ENCODE data around the gene GPR31. TPM values are rescaled to one million over a fixed set of nuclear protein-coding genes. Genes with fewer than 3 reads are reported as not detected.

GPR31 gene
- total RNA-seq, 1 experiment from 2014 or later = not detected

- Histone ChIP-seq H2BK15ac (ENCODE audit: low read depth, low read length) (no peak overlapping the region), H3K23me2 (ENCODE audit: insufficient read length, low read depth, low read length, poor library complexity, severe bottlenecking) (no peaks in the 10 kb centered on the region), H2BK20ac (ENCODE audit: low read depth, low read length, poor library complexity, severe bottlenecking) (no peak overlapping the region), H4K20me1 (ENCODE audit: control insufficient read depth, insufficient read depth, insufficient read length) (no peaks in the 10 kb centered on the region), H3K27ac (ENCODE audit: insufficient read length, low read depth, low read length) (no peak overlapping the region), H3K9ac (ENCODE audit: extremely low read depth, insufficient read length, low read length) (no peak overlapping the region), H4K91ac (ENCODE audit: insufficient read length, low read depth, low read length) (no peak overlapping the region), H2BK12ac (ENCODE audit: insufficient read length, low read depth, low read length) (no peak overlapping the region), H4K5ac (ENCODE audit: insufficient read length, low read depth, low read length) (no peak overlapping the region), H3K4ac (ENCODE audit: low read depth, low read length) (no peak overlapping the region), H3K9me3 (ENCODE audit: control insufficient read depth, low read depth, low read length) (no peaks in the 10 kb centered on the region), H3K14ac (ENCODE audit: insufficient read depth, low read length) (no peak overlapping the region), H3K56ac (ENCODE audit: insufficient read length, low read depth, low read length) (no peak overlapping the region), H2AK5ac (ENCODE audit: insufficient read length, low read length) (no peak overlapping the region), H2AFZ (ENCODE audit: low read length) (no peak overlapping the region), H3K4me2 (ENCODE audit: insufficient read depth, insufficient read length, low read length) (no peak overlapping the region), H3K18ac (ENCODE audit: insufficient read length, low read depth, low read length) (no peak overlapping the region), H3K4me1 (ENCODE audit: insufficient read depth, low read length) (peaks cover 10% of the 10 kb centered on the region; the same call in 1 of the 2 replicates), H3K79me2 (ENCODE audit: insufficient read depth, low read length) (no peaks in the 10 kb centered on the region), H3K23ac (ENCODE audit: insufficient read length, low read depth, low read length) (no peak overlapping the region), H3T11ph (ENCODE audit: low read length) (no peak overlapping the region), H2BK120ac (ENCODE audit: low read depth, low read length, poor library complexity, severe bottlenecking) (no peak overlapping the region), H3K27me3 (ENCODE audit: insufficient read depth, low read length) (no peaks in the 10 kb centered on the region; the same call in 1 of the 2 replicates), H2BK5ac (ENCODE audit: insufficient read length, low read length) (no peak overlapping the region), H3K79me1 (ENCODE audit: insufficient read depth, low read depth, low read length, poor library complexity, severe bottlenecking) (no peaks in the 10 kb centered on the region), H4K8ac (replicated peaks; ENCODE audit: insufficient read length, low read depth, low read length) (no peak overlapping the region)
- Mint-ChIP-seq H3K4me1 (peaks cover 20 to 35% of the 10 kb centered on the region in 2 experiments), H3K27ac (no peak overlapping the region), H3K27me3 (ENCODE audit: low read depth) (peaks cover 6% of the 10 kb centered on the region), H3K4me3 (no peak overlapping the region), H3K36me3 (ENCODE audit: insufficient read depth in 1 of 3, low read depth in 3 of 3) (peaks cover 0 to 13% (median 9%) of the 10 kb centered on the region in 3 experiments; a peak in 6 of 7 replicates), H3K9me3 (peaks cover 5 to 6% of the 10 kb centered on the region in 2 experiments; a peak in 4 of 5 replicates)
- TF ChIP-seq CTCF (conservative IDR thresholded peaks at IDR 0.05) = no peak
- WGBS (ENCODE audit: extremely low coverage, insufficient read length, low lambda C conversion rate) = no CpG with 5 or more reads among the region's 9 CpGs
- DNase-seq = no peak
Measured at GRCh38 chr6:167154291-167154690, 3.5 kb downstream of the GPR31 start.

All from H9 (cell line).